ENCODE results near the gene LPP. TPM values are rescaled to one million over a fixed set of nuclear protein-coding genes. Genes with fewer than 3 reads are reported as not detected.

The LPP gene
- total RNA-seq, 4 donors from 2014 or later: 109 to 170 (median 132) TPM

- H3K9me3 ChIP-seq: no peaks in the 10 kb centered on the region
- H3K36me3 ChIP-seq: no peaks in the 10 kb centered on the region
- no peaks in the 10 kb centered on the region for H3K4me1 ChIP-seq
- H3K27ac ChIP-seq: no peak overlapping the region
- H3K27me3 ChIP-seq: no peaks in the 10 kb centered on the region
- TF ChIP-seq POLR2A (IDR thresholded peaks at IDR 0.05): no peak
- TF ChIP-seq CTCF (IDR thresholded peaks at IDR 0.05): no peak
- no peak overlapping the region for H3K4me3 ChIP-seq
- DNase-seq: no peak
These were observed 643.1 kb downstream of the LPP start for GRCh38 chr3:188797045-188797444.

GRCh38 chr3:188798556-188799145 is 644.7 kb downstream of the LPP start:
- no peak overlapping the region for H3K27ac ChIP-seq
- TF ChIP-seq POLR2A (IDR thresholded peaks at IDR 0.05): no peak
- TF ChIP-seq CTCF (IDR thresholded peaks at IDR 0.05): no peak
- no peaks in the 10 kb centered on the region for H3K4me1 ChIP-seq
- no peaks in the 10 kb centered on the region for H3K36me3 ChIP-seq
- H3K4me3 ChIP-seq: no peak overlapping the region
- no peaks in the 10 kb centered on the region for H3K27me3 ChIP-seq
- H3K9me3 ChIP-seq: no peaks in the 10 kb centered on the region
- no peak for DNase-seq

GRCh38 chr3:188801393-188801792 is 647.4 kb downstream of the LPP start:
- no peaks in the 10 kb centered on the region for H3K36me3 ChIP-seq

GRCh38 chr3:188802645-188803044 is 648.7 kb downstream of the LPP start:
- Histone ChIP-seq H3K4me1 (no peaks in the 10 kb centered on the region), H3K36me3 (no peaks in the 10 kb centered on the region), H3K27ac (no peak overlapping the region), H3K27me3 (no peaks in the 10 kb centered on the region), H3K9me3 (peaks cover 0 to 12% (median 0%) of the 10 kb centered on the region in 4 donors), H3K4me3 (no peak overlapping the region)
- DNase-seq: no peak
- TF ChIP-seq CTCF (IDR thresholded peaks at IDR 0.05) (no peak), POLR2A (IDR thresholded peaks at IDR 0.05) (no peak)

More at GRCh38 chr3:188801393-188801792, 647.4 kb downstream of the LPP start:
- no peaks in the 10 kb centered on the region for H3K9me3 ChIP-seq
- no peak for TF ChIP-seq POLR2A (IDR thresholded peaks at IDR 0.05)
- no peak for TF ChIP-seq CTCF (IDR thresholded peaks at IDR 0.05)
- no peak overlapping the region for H3K27ac ChIP-seq
- H3K27me3 ChIP-seq: no peaks in the 10 kb centered on the region
- no peak overlapping the region for H3K4me3 ChIP-seq
- no peaks in the 10 kb centered on the region for H3K4me1 ChIP-seq
- no peak for DNase-seq

- H3K4me1 ChIP-seq: no peaks in the 10 kb centered on the region
- peaks cover 0 to 12% (median 0%) of the 10 kb centered on the region in 4 donors for H3K9me3 ChIP-seq
- no peaks in the 10 kb centered on the region for H3K27me3 ChIP-seq
- DNase-seq: no peak
- no peak overlapping the region for H3K4me3 ChIP-seq
- H3K36me3 ChIP-seq: no peaks in the 10 kb centered on the region
- TF ChIP-seq CTCF (IDR thresholded peaks at IDR 0.05) (no peak), POLR2A (IDR thresholded peaks at IDR 0.05) (no peak)
- no peak overlapping the region for H3K27ac ChIP-seq
These were observed 653.0 kb downstream of the LPP start for GRCh38 chr3:188807006-188807405.

GRCh38 chr3:188812198-188812597 is 658.2 kb downstream of the LPP start:
- Histone ChIP-seq H3K4me1 (no peaks in the 10 kb centered on the region), H3K27me3 (no peaks in the 10 kb centered on the region), H3K27ac (no peak overlapping the region), H3K36me3 (no peaks in the 10 kb centered on the region), H3K9me3 (peaks cover 0 to 5% (median 0%) of the 10 kb centered on the region in 4 donors), H3K4me3 (no peak overlapping the region)
- TF ChIP-seq POLR2A (IDR thresholded peaks at IDR 0.05): no peak
- no peak for TF ChIP-seq CTCF (IDR thresholded peaks at IDR 0.05)
- DNase-seq: no peak

Data from Peyer's patch (tissue), 4 donors.